CD4-positive, alpha-beta T cell (primary cell): Measurements from ENCODE around the gene LCOR. TPM values are rescaled to one million over a fixed set of nuclear protein-coding genes. Genes with fewer than 3 reads are reported as not detected.

ENCODE experiments used
- ATAC-seq: fragments of 200-7000 bp; cut with Tn5 transposase; one replicate; pipeline ENCODE4 v1.10.0; 2022; ENCODE audit warnings: mild to moderate bottlenecking; ENCODE audit not compliant: poor library complexity
- CTCF ChIA-PET: fragments of 350-600 bp; sonication (Branson Sonifier 250); formaldehyde crosslinking; loops from one replicate; lab custom pipeline; 2021; ENCODE audit warnings: antibody characterized with exemption, inconsistent platforms; lab: Charles Lee
- POLR2A ChIA-PET: fragments of 350-600 bp; sonication (Branson Sonifier 250); formaldehyde crosslinking; loops from one replicate; lab custom pipeline; 2021; ENCODE audit warnings: antibody characterized with exemption, inconsistent platforms; lab: Charles Lee
- DNase-seq, 14 experiments: peaks; one replicate each; pipeline ENCODE4 v3.0.0-alpha.2; 2013 to 2020; ENCODE audit warnings: mixed read lengths in 2 of 14
- H3K27ac ChIP-seq, 2 donors: one replicate each; pipeline versions ENCODE4 v1.5.1 to v1.7.0; 2013; ENCODE audit warnings: low read length in 2 of 2, low read depth in 1 of 2, mild to moderate bottlenecking in 1 of 2
- H3K27me3 ChIP-seq, 2 experiments: 1 replicate in 1 of 2; 2 replicates in 1 of 2; pipeline versions ENCODE4 v1.6.1 to v1.7.0; 2013; ENCODE audit warnings: low read length in 2 of 2, control low read depth in 1 of 2, mild to moderate bottlenecking in 1 of 2, moderate library complexity in 1 of 2; ENCODE audit not compliant: insufficient read depth in 2 of 2, control insufficient read depth in 1 of 2
- H3K36me3 ChIP-seq: one replicate; pipeline ENCODE4 v1.6.1; 2013; ENCODE audit warnings: low read length, control low read depth; ENCODE audit not compliant: insufficient read depth
- H3K4me1 ChIP-seq: one replicate; pipeline ENCODE4 v1.6.1; 2013; ENCODE audit warnings: low read length, control low read depth; ENCODE audit not compliant: insufficient read depth
- H3K4me3 ChIP-seq: one replicate; pipeline ENCODE4 v1.5.1; 2013; ENCODE audit warnings: mild to moderate bottlenecking, low read length, moderate library complexity
- H3K9me3 ChIP-seq, 2 experiments: 1 replicate in 1 of 2; 2 replicates in 1 of 2; pipeline versions ENCODE4 v1.6.1 to v1.7.0; 2013; ENCODE audit warnings: low read length in 2 of 2, mild to moderate bottlenecking in 2 of 2, control low read depth in 1 of 2, moderate library complexity in 1 of 2; ENCODE audit not compliant: control insufficient read depth in 1 of 2, insufficient read depth in 1 of 2
- H3K27ac Mint-ChIP-seq: one replicate; pipeline ENCODE4 v1.8.0; 2020; ENCODE audit warnings: mixed read lengths
- H3K27me3 Mint-ChIP-seq: one replicate; pipeline ENCODE4 v1.8.0; 2021; ENCODE audit warnings: mixed read lengths
- H3K36me3 Mint-ChIP-seq: one replicate; pipeline ENCODE4 v1.8.0; 2021; ENCODE audit warnings: low read depth, mixed read lengths
- H3K4me1 Mint-ChIP-seq: one replicate; pipeline ENCODE4 v1.8.0; 2021; ENCODE audit warnings: low read depth, mixed read lengths
- H3K4me3 Mint-ChIP-seq: one replicate; pipeline ENCODE4 v1.8.0; 2020; ENCODE audit warnings: mild to moderate bottlenecking, mixed read lengths
- H3K9me3 Mint-ChIP-seq: one replicate; pipeline ENCODE4 v1.8.0; 2020; ENCODE audit warnings: mixed read lengths
- intact Hi-C, 2 experiments: fragments of 100-400 bp; cut with DNase I in 1 of 2; cut with micrococcal nuclease in 1 of 2; formaldehyde crosslinking; loops; one replicate each; pipeline versions ENCODE4 v1.15.1 to v1.9.0; 2023 to 2025; cut with DNase I, micrococcal nuclease
- total RNA-seq, 174 experiments: library from RNA in 2 of 174; stranded (reverse) in 2 of 174; gene quantifications; one replicate each; pipeline ENCODE4 v1.2.3 and lab custom pipeline; 2021 to 2026
- TF ChIP-seq, protein P1 (sequence below): fragments of 200-600 bp; IDR thresholded peaks from one replicate; pipeline ENCODE4 v1.8.0; 2022; ENCODE audit warnings: antibody characterized with exemption, mild to moderate bottlenecking

LCOR gene
- total RNA-seq, 2 experiments from 2014 or later = 46.0 to 56.0 TPM

GRCh38 chr10:96830511-96831199, 1.4 kb upstream of the LCOR start:
- no peaks in the 10 kb centered on the region for H3K27me3 Mint-ChIP-seq
- TF ChIP-seq, protein P1, sequence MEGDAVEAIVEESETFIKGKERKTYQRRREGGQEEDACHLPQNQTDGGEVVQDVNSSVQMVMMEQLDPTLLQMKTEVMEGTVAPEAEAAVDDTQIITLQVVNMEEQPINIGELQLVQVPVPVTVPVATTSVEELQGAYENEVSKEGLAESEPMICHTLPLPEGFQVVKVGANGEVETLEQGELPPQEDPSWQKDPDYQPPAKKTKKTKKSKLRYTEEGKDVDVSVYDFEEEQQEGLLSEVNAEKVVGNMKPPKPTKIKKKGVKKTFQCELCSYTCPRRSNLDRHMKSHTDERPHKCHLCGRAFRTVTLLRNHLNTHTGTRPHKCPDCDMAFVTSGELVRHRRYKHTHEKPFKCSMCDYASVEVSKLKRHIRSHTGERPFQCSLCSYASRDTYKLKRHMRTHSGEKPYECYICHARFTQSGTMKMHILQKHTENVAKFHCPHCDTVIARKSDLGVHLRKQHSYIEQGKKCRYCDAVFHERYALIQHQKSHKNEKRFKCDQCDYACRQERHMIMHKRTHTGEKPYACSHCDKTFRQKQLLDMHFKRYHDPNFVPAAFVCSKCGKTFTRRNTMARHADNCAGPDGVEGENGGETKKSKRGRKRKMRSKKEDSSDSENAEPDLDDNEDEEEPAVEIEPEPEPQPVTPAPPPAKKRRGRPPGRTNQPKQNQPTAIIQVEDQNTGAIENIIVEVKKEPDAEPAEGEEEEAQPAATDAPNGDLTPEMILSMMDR = peak; percentile 95
- H3K4me3 Mint-ChIP-seq = peak overlapping the region; percentile 94
- Histone ChIP-seq H3K27ac (peak overlapping the region in 1 of 2 donors; percentile 78), H3K27me3 (no peaks in the 10 kb centered on the region), H3K4me1 (peaks cover 12% of the 10 kb centered on the region), H3K36me3 (no peaks in the 10 kb centered on the region), H3K4me3 (no peak overlapping the region), H3K9me3 (no peaks in the 10 kb centered on the region)
- ATAC-seq (no peak), DNase-seq (peak; percentile 63 to 91 (median 76))
- H3K9me3 Mint-ChIP-seq = no peaks in the 10 kb centered on the region
- POLR2A ChIA-PET = no interaction called here
- H3K27ac Mint-ChIP-seq = peak overlapping the region; percentile 94
- CTCF ChIA-PET = interaction anchor here (1.0 kb wide), 1 partner anchor 455 kb away, joined by 3 read pairs; no protein-coding TSS in a partner anchor
- intact Hi-C loops = loop anchor here (1.0 to 10.0 kb wide), 9 partner anchors 65 to 1304 kb away; partner anchors contain the start of genes MMS19 (in 1 of the 2), R3HCC1L (in 1 of the 2), TM9SF3 (in 1 of the 2) and UBTD1 (in 1 of the 2)
- peaks cover 43% of the 10 kb centered on the region for H3K4me1 Mint-ChIP-seq
- peaks cover 14% of the 10 kb centered on the region for H3K36me3 Mint-ChIP-seq

DNA sequence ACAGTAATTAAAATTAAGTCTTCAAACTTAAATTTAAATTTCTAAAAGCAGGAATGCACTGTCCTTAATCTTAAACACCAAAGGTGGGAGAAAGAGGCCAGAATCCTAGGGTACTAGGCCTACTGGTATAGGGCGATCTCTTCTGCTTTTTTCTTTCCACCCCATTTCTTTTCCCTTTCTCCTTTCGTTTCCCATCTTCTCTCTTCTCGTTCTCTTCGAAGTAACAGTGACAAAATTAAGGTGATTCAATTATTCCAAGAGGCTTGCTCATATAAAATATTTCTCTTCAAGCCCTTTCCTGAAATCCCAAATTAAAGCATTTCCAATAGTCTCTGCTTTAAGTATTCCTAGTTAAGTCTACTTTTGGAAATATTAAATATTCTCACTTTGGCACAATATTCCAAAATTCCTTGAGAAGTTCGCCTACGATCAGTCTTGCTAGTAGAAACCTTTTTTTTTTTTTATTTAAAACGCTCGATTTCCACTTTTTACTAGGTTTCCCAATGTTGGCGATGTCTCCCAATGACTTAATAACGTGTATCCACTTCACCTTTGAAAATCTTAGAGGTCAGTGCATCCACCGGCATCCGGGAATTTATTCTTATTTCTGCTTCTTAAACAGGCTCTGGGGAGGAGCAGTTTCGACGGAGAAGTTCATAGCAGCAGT, 765 bp upstream of the LCOR start:
- CTCF ChIA-PET = no interaction called here
- Histone ChIP-seq H3K4me3 (peak overlapping the region; percentile 58), H3K36me3 (no peaks in the 10 kb centered on the region), H3K4me1 (peaks cover 12% of the 10 kb centered on the region), H3K27me3 (no peaks in the 10 kb centered on the region), H3K9me3 (no peaks in the 10 kb centered on the region), H3K27ac (peak overlapping the region; percentile 75 to 78)
- Mint-ChIP-seq H3K36me3 (peaks cover 15% of the 10 kb centered on the region), H3K27ac (peak overlapping the region; percentile 94), H3K4me3 (peak overlapping the region; percentile 94), H3K4me1 (peaks cover 50% of the 10 kb centered on the region), H3K27me3 (no peaks in the 10 kb centered on the region), H3K9me3 (no peaks in the 10 kb centered on the region)
- POLR2A ChIA-PET = no interaction called here
- TF ChIP-seq, protein P1 = no peak
- intact Hi-C loops = loop anchor here (2.0 to 10.0 kb wide), 6 partner anchors 191 to 1303 kb away; partner anchors contain the start of genes MMS19 (in 1 of the 2), R3HCC1L (in 1 of the 2), TM9SF3 (in 1 of the 2) and UBTD1 (in 1 of the 2)
- DNase-seq (peak in 1 of 14 experiments; percentile 12), ATAC-seq (no peak)

GRCh38 chr10:96832721-96833219, 672 bp downstream of the LCOR start:
- ATAC-seq (peak; percentile 66), DNase-seq (peak; percentile 76 to 93 (median 85))
- ChIA-PET CTCF (no interaction called here), POLR2A (interaction anchor here (0.7 to 1.5 kb wide), 6 partner anchors 12 to 1301 kb away, joined by 3 to 7 read pairs (median 3); partner anchors contain the start of genes FRAT1, R3HCC1L and TM9SF3)
- H3K36me3 ChIP-seq = no peaks in the 10 kb centered on the region
- intact Hi-C loops = loop anchor here (5.0 to 10.0 kb wide), 5 partner anchors 245 to 1302 kb away; partner anchors contain the start of genes MMS19 (in 1 of the 2), R3HCC1L (in 1 of the 2), TM9SF3 (in 1 of the 2) and UBTD1 (in 1 of the 2)
- no peaks in the 10 kb centered on the region for H3K27me3 Mint-ChIP-seq
- H3K27me3 ChIP-seq = no peaks in the 10 kb centered on the region
- peak overlapping the region; percentile 90 for H3K27ac Mint-ChIP-seq
- peak overlapping the region; percentile 71 for H3K4me3 ChIP-seq
- H3K27ac ChIP-seq = peak overlapping the region; percentile 4 to 27
- peak overlapping the region; percentile 88 for H3K4me3 Mint-ChIP-seq
- TF ChIP-seq, protein P1 = no peak
- H3K36me3 Mint-ChIP-seq = peaks cover 22% of the 10 kb centered on the region
- no peaks in the 10 kb centered on the region for H3K9me3 ChIP-seq
- H3K4me1 Mint-ChIP-seq = peaks cover 58% of the 10 kb centered on the region
- H3K4me1 ChIP-seq = peaks cover 12% of the 10 kb centered on the region
- no peaks in the 10 kb centered on the region for H3K9me3 Mint-ChIP-seq
